Endodermal cell (in vitro differentiated cells): ENCODE data around the gene TGIF1. TPM values are rescaled to one million over a fixed set of nuclear protein-coding genes. Genes with fewer than 3 reads are reported as not detected.
A peak's percentile ranks its signal among the peaks of the same experiment; 100 is the strongest.

Experiments used
- DNase-seq: peaks from one replicate; pipeline ENCODE4 v3.0.0-alpha.2; 2017
- H3K27ac ChIP-seq: 2 replicates; pipeline ENCODE4 v1.5.1; 2013; ENCODE audit warnings: mild to moderate bottlenecking, low read depth, low read length, moderate library complexity
- H3K27me3 ChIP-seq: 2 replicates; pipeline ENCODE4 v1.6.1; 2013; ENCODE audit warnings: mild to moderate bottlenecking, low read length, moderate library complexity; ENCODE audit not compliant: insufficient read depth, control insufficient read depth, poor library complexity, severe bottlenecking
- H3K36me3 ChIP-seq: 2 replicates; pipeline ENCODE4 v1.7.0; 2013; ENCODE audit warnings: mild to moderate bottlenecking, low read length, moderate library complexity; ENCODE audit not compliant: control insufficient read depth, insufficient read depth
- H3K4me1 ChIP-seq: one replicate; pipeline ENCODE4 v1.7.0; 2013; ENCODE audit warnings: low read length; ENCODE audit not compliant: control insufficient read depth, insufficient read depth
- H3K4me3 ChIP-seq: 2 replicates; pipeline ENCODE4 v1.5.1; 2013; ENCODE audit warnings: mild to moderate bottlenecking, low read length, moderate library complexity
- H3K9ac ChIP-seq: 2 replicates; pipeline ENCODE4 v1.6.1; 2013; ENCODE audit warnings: mild to moderate bottlenecking, low read length, moderate library complexity; ENCODE audit not compliant: poor library complexity, severe bottlenecking; ENCODE audit errors: extremely low read depth
- H3K9me3 ChIP-seq: 2 replicates; pipeline ENCODE4 v1.6.1; 2013; ENCODE audit warnings: mild to moderate bottlenecking, low read length, moderate library complexity; ENCODE audit not compliant: control insufficient read depth
- H3K27ac Mint-ChIP-seq: 2 replicates; pipeline ENCODE4 v1.8.0; 2020; ENCODE audit warnings: mixed read lengths
- H3K27me3 Mint-ChIP-seq: 2 replicates; pipeline ENCODE4 v1.8.0; 2021; ENCODE audit warnings: mild to moderate bottlenecking, mixed read lengths; ENCODE audit not compliant: insufficient read depth
- H3K36me3 Mint-ChIP-seq: 2 replicates; pipeline ENCODE4 v1.8.0; 2020; ENCODE audit warnings: low read depth, mixed read lengths
- H3K4me1 Mint-ChIP-seq: 2 replicates; pipeline ENCODE4 v1.8.0; 2020; ENCODE audit warnings: mixed read lengths
- H3K4me3 Mint-ChIP-seq: 2 replicates; pipeline ENCODE4 v1.8.0; 2020; ENCODE audit warnings: mild to moderate bottlenecking, moderate library complexity, mixed read lengths
- H3K9me3 Mint-ChIP-seq: 2 replicates; pipeline ENCODE4 v1.8.0; 2020; ENCODE audit warnings: mild to moderate bottlenecking, mixed read lengths
- WGBS, 2 experiments: methylation state at CpG; one replicate each; pipeline versions ENCODE4 v1.1.5 to v1.1.7; 2013; ENCODE audit warnings: missing lambda C conversion rate in 2 of 2, mixed read lengths in 1 of 2; ENCODE audit not compliant: insufficient coverage in 1 of 2, insufficient read length in 1 of 2; 5-methylcytosine and 5-hydroxymethylcytosine counted together
- total RNA-seq, 2 donors: library from RNA; stranded (reverse); fragmentation: NEBNext Ultra II Directional in 1 of 2; extraction: Animal tissue kit (Norgen Biotek cat#: 25700) in 1 of 2; gene quantifications; 2 replicates in 1 of 2; 3 replicates in 1 of 2; pipeline ENCODE4 v1.2.1, GENCODE V29; 2021
- TF ChIP-seq, protein P1 (sequence below): fragments of 200-600 bp; sonication (generic); conservative IDR thresholded peaks from 2 replicates; pipeline ENCODE4 v1.5.0; 2021; ENCODE audit warnings: antibody characterized with exemption, mild to moderate bottlenecking

TGIF1 gene
- total RNA-seq, 2 donors from 2014 or later, result 417 to 575 TPM

DNA sequence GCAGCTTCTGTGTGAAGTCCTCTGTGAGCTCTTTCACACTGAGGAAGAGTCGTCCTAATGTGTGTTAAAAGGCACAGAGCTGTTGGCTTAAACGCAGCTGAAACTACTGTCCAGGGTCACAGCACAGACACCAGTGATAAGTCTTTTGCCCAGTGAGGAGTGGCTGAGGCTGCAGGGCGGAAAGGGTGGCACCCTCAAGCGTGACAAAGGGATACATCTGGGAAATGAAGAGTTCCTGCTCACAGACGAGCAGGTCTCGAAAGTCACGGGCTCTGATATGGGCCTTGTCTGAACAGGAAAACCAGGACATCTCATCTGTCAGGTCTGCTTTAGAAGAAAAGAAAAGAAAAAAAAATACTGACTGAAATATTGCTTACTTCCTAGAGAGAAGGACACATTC is 36.5 kb downstream of the TGIF1 start:
- TF ChIP-seq, protein P1, sequence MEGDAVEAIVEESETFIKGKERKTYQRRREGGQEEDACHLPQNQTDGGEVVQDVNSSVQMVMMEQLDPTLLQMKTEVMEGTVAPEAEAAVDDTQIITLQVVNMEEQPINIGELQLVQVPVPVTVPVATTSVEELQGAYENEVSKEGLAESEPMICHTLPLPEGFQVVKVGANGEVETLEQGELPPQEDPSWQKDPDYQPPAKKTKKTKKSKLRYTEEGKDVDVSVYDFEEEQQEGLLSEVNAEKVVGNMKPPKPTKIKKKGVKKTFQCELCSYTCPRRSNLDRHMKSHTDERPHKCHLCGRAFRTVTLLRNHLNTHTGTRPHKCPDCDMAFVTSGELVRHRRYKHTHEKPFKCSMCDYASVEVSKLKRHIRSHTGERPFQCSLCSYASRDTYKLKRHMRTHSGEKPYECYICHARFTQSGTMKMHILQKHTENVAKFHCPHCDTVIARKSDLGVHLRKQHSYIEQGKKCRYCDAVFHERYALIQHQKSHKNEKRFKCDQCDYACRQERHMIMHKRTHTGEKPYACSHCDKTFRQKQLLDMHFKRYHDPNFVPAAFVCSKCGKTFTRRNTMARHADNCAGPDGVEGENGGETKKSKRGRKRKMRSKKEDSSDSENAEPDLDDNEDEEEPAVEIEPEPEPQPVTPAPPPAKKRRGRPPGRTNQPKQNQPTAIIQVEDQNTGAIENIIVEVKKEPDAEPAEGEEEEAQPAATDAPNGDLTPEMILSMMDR, result no peak
- Mint-ChIP-seq H3K27ac (peak overlapping the region; percentile 28), H3K4me3 (no peak overlapping the region), H3K27me3 (no peaks in the 10 kb centered on the region), H3K9me3 (no peaks in the 10 kb centered on the region), H3K4me1 (peaks cover 30% of the 10 kb centered on the region), H3K36me3 (no peaks in the 10 kb centered on the region)
- WGBS, 2 experiments, result 92 to 97% methylated on average over 7 of the region's 7 CpGs
- Histone ChIP-seq H3K27me3 (no peaks in the 10 kb centered on the region), H3K27ac (no peak overlapping the region), H3K4me3 (no peak overlapping the region), H3K4me1 (no peaks in the 10 kb centered on the region), H3K36me3 (no peaks in the 10 kb centered on the region), H3K9me3 (no peaks in the 10 kb centered on the region), H3K9ac (no peak overlapping the region)
- DNase-seq, result no peak

DNA sequence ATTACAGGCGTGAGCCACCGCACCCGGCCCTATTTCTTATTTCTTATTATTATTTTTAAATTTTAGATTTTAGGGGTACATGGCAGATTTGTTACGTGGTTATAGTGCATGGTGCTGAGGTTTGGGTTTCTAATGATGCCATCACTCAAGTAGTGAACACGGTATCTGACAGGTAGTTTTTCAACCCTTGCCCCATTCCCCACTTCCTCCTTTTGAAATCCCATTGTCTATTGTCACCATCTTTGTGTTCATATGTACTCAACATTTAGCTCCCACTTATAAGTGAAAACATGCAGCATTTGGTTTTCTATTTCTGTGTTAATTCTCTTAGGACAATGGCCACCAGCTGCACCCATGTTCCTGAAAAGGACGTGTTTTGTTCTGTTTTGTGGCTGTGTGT is 39.5 kb downstream of the TGIF1 start:
- TF ChIP-seq, protein P1, result no peak
- H3K4me1 ChIP-seq, result no peaks in the 10 kb centered on the region
- WGBS, 2 experiments, result 92 to 93% methylated on average over 2 to 3 of the region's 6 CpGs

DNA sequence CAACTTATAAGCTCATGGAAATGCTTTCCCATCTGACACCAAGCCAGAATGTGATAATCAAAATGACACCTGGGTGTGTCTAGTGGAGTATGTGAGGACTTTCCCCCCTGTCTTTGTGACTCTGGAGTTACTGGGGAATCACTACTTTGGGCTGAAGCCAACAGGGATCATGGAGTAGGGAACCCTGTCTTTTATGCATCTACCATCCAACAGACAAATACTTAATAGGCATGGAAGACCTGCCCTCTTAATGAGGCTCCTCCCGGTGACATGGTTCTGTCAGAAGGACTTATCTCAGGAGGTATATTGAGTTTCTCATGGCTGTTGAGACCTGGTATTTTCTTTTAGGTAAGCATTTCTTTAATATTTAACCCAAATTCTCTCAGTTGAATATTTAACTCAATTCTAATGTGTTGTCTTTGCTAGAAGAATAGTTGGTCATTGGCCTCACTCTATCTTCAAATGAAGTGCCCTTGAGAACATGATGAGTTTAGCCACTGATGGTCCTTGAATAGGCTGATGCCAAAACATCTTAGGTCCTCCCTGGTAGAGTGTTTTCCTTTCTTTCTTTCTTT is 42.1 kb downstream of the TGIF1 start:
- TF ChIP-seq, protein P1, result no peak
- peaks cover 6% of the 10 kb centered on the region for H3K9me3 ChIP-seq
- WGBS, 2 experiments, result 67% methylated on average over 1 of the region's 1 CpG; no CpG with 5 or more reads in 1 of the 2 experiments
- Mint-ChIP-seq H3K27ac (no peak overlapping the region), H3K4me1 (peaks cover 40% of the 10 kb centered on the region), H3K36me3 (no peaks in the 10 kb centered on the region), H3K27me3 (no peaks in the 10 kb centered on the region), H3K4me3 (no peak overlapping the region), H3K9me3 (no peaks in the 10 kb centered on the region)
- no peaks in the 10 kb centered on the region for H3K4me1 ChIP-seq
- H3K27ac ChIP-seq, result no peak overlapping the region
- H3K27me3 ChIP-seq, result no peaks in the 10 kb centered on the region
- no peak overlapping the region for H3K4me3 ChIP-seq
- no peaks in the 10 kb centered on the region for H3K36me3 ChIP-seq
- no peak for DNase-seq
- H3K9ac ChIP-seq, result no peak overlapping the region

More for the DNA sequence above, 39.5 kb downstream of the TGIF1 start:
- Histone ChIP-seq H3K36me3 (no peaks in the 10 kb centered on the region), H3K27ac (no peak overlapping the region), H3K4me3 (no peak overlapping the region), H3K27me3 (no peaks in the 10 kb centered on the region), H3K9me3 (peaks cover under 1% of the 10 kb centered on the region), H3K9ac (no peak overlapping the region)
- H3K4me3 Mint-ChIP-seq, result no peak overlapping the region
- peaks cover 46% of the 10 kb centered on the region for H3K4me1 Mint-ChIP-seq
- no peaks in the 10 kb centered on the region for H3K36me3 Mint-ChIP-seq
- no peaks in the 10 kb centered on the region for H3K27me3 Mint-ChIP-seq
- no peak overlapping the region for H3K27ac Mint-ChIP-seq
- H3K9me3 Mint-ChIP-seq, result no peaks in the 10 kb centered on the region
- DNase-seq, result no peak
